GM20000 (cell line): ENCODE results near the gene LATS2.

Source experiments
- DNase-seq: peaks from one replicate; pipeline ENCODE4 v3.0.0; 2012; ENCODE audit warnings: low spot score
- TF ChIP-seq, protein P1 (sequence below): IDR thresholded peaks from 2 replicates; pipeline ENCODE4 v1.5.1; 2012; ENCODE audit warnings: mild to moderate bottlenecking, control low read depth; ENCODE audit errors: extremely low read depth, missing control alignments

LATS2 gene

DNA sequence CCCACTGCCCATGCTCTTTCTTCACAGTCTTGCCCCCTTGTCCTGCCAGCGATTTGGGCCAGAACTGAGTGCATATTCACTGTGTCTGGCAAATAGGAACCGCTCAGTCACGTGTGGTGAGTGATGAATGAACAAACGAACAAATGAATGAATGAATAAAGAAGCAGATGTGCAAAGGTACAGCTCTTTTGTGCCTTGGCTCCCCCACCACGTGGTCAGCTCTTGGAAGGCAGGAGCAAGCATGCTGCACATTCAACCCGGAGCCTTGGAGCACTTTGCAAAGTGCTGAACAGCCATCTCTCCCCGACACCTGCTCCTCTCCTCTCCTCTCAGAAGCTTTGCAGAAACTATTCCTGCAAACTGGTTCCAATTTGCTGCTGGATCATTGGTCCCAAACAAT is 52.4 kb downstream of the LATS2 start:
- no peak for DNase-seq
- TF ChIP-seq, protein P1, sequence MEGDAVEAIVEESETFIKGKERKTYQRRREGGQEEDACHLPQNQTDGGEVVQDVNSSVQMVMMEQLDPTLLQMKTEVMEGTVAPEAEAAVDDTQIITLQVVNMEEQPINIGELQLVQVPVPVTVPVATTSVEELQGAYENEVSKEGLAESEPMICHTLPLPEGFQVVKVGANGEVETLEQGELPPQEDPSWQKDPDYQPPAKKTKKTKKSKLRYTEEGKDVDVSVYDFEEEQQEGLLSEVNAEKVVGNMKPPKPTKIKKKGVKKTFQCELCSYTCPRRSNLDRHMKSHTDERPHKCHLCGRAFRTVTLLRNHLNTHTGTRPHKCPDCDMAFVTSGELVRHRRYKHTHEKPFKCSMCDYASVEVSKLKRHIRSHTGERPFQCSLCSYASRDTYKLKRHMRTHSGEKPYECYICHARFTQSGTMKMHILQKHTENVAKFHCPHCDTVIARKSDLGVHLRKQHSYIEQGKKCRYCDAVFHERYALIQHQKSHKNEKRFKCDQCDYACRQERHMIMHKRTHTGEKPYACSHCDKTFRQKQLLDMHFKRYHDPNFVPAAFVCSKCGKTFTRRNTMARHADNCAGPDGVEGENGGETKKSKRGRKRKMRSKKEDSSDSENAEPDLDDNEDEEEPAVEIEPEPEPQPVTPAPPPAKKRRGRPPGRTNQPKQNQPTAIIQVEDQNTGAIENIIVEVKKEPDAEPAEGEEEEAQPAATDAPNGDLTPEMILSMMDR = no peak

DNA sequence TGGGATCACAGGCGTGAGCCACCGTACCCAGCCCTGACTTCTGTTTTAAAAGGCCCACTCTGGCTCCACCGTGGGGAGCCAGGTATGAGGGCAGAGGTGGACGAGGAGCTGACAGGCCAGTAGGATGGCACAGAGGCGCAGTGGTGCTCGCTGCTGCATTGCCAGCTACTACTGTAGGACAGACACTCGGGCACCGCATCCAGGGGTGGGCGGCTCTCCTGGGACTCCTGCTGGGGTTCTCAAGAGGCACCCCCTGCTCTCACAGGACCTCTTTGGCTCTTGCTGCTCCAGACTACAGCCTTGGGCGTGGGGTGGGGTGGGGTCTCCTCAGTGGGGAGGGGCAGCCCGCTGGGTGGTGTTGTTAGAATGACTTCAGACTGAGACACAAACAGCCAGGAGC is 53.4 kb downstream of the LATS2 start:
- no peak for DNase-seq
- TF ChIP-seq, protein P1 = no peak

DNA sequence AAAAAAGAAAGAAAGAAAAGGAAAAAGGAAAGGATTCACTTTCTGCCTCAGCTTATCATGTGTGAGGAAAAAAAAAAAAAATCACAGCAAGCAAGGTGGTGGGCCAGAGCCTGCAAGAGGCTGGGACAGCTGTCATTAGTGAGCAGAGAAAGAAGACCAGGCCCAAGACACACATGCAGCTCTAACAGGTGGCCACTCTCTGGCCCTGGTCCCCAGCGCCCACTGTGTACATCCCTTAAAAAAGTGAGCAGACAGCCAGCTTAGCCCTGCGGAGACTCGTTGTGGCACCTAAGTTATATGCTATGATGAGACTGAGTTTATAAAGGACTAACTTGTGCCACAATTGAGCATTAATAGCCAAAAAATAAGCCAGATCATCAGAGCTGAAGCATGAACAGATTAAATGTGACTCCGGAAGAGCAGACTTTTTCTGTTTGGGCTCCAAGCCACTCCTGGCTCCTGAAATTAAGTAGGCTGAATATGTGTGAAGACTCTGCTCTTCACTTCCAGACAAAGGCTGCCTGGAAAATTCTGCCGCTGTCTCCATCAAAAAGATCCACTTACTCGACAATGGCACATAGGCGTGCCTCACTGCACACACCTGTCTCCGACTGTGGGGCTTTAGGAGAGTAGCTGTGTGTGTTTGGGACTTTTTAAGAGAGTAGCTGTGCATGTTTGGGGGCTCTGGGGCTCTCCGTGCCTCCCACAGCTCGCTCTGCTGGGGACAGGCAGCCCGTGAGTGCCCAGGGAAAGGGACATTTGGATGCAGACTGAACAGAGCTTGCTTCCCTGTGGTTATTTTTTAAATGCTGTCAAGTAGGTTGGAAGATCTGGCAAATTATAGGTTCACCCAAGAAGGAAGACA is 55.0 kb downstream of the LATS2 start:
- no peak for DNase-seq
- TF ChIP-seq, protein P1 = no peak

DNA sequence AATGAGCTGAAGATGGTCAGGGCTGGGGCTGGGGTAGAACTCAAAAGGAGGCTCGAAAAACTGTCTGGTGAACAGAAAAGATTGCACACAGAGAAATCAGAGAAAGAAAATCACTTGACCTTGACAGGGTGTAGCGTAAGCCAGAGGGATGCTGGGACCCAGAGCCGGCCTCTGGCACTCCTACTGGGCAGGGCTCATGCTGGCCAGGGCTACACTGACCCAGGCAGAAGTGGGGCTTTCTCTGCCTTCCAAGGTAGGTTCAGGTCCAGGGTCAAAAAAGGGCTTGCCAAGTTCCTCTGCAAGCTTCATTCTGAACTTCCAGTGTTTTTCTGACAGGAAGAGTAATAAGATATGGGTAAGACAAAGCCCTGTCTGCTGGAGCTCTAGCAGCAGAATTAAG is 56.2 kb downstream of the LATS2 start:
- TF ChIP-seq, protein P1 = no peak
- no peak for DNase-seq

DNA sequence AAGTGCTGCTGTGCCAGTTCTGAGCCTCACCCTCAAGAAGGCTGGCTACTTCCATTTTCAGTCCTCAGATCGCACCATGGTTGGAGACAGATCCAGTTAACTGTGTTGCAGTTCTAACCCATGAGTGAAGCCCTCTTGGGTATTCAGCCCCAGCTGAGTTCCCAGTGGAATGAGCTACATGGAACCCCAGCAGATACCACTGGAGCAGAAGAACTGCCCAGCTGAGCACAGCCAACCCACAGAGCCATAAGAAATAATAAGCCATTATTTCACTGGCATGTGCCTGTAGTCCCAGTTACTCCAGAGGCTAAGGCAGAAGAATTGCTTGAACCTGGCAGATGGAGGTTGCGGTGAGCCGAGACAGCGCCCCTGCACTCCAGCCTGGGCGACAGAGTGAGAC is 59.9 kb downstream of the LATS2 start:
- no peak for DNase-seq

DNA sequence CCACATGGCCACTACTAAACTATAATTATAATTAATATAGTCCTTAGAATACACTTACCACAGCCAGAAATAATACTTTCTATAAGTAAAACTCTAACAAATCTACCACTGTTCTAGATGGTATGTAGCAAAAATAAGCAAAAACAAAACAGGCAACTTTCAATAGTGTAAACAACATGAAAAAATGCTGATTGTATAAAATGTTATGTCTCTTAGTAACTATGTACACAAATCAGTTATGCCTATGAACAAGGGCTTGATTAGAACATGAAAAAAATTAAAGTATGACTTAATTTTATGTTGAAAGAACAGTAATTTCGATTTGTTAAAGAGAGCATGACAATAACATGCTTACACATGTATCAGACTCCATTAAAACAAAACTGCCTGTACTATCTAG is 60.7 kb downstream of the LATS2 start:
- TF ChIP-seq, protein P1 = no peak
- DNase-seq = no peak

More for the DNA sequence above, 59.9 kb downstream of the LATS2 start:
- TF ChIP-seq, protein P1 = no peak

DNA sequence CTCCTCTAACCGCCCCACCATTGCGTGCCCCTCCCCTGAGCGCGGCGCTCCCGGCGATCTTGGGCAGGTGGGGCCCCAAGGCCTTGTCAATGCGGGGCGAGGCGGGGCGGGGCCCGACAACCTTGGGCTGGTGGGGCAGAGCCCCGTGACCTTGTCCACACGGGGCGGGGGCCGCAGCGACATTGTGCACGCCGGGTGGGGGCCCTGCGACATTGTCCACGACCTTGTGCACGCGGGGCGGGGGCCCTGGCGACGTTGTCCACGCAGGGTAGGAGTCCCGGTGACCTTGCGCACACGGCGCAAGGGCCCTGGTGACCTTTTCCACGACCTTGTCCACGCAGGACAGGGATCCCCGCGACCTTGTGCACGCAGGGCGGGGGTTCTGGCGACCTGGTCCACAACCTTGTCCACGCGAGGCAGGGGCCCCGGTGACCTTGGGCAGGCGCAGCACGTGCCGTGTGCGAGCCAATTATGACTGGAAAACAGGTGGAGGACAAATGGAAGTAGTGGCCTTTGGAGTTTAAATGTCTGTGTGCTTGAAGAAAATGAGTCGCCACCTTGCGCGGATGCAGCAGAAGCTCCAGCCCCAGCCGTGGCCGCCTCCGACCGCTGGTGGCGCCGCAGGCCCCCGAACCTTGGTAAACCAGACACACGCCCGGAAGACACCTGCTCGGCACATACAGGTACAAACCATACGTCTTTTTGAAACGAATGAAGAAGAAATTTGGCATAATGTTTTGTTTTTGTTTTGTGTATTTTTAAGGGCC is 62.6 kb downstream of the LATS2 start:
- DNase-seq = no peak
- TF ChIP-seq, protein P1 = no peak
